Measurements from ENCODE around the gene KDM4C. TPM values are rescaled to one million over a fixed set of nuclear protein-coding genes. Genes with fewer than 3 reads are reported as not detected.

Gene KDM4C
- total RNA-seq, 2 experiments from 2014 or later: 51.5 to 60.3 TPM

- no peak overlapping the region for H2AFZ ChIP-seq (ENCODE audit: low read length)
- no peak for DNase-seq (ENCODE audit: low spot score)
- H3K79me2 ChIP-seq (ENCODE audit: insufficient read depth, low read depth, low read length): no peaks in the 10 kb centered on the region
- no peak overlapping the region for H3K4me3 ChIP-seq (ENCODE audit: low read depth, low read length, poor library complexity, severe bottlenecking)
- H3K36me3 ChIP-seq (ENCODE audit: insufficient read depth, low read length): no peaks in the 10 kb centered on the region
- POLR2A ChIA-PET: no interaction called here
- H3K4me2 ChIP-seq (ENCODE audit: low read length): no peak overlapping the region
- no peak for TF ChIP-seq EZH2phosphoT487 (IDR thresholded peaks at IDR 0.05; ENCODE audit: borderline replicate concordance, low read depth, low read length)
- TF ChIP-seq CTCF (conservative IDR thresholded peaks at IDR 0.05; ENCODE audit: low read length): no peak
- H3K9me2 ChIP-seq (ENCODE audit: insufficient read depth, low read length): no peaks in the 10 kb centered on the region
- CTCF ChIA-PET (ENCODE audit: unreplicated experiment): no interaction called here
- no peaks in the 10 kb centered on the region for H4K20me1 ChIP-seq (ENCODE audit: insufficient read depth, low read length)
- intact Hi-C loops (cut with micrococcal nuclease; ENCODE audit: unreplicated experiment): loop anchor here (5.0 kb wide), 1 partner anchor 50 kb away; no protein-coding TSS in a partner anchor
- BruUV-seq (replicated peaks): no TSS peak
- no peaks in the 10 kb centered on the region for H3K9me3 ChIP-seq (ENCODE audit: low read length)
- H3K4me1 ChIP-seq (ENCODE audit: insufficient read depth, low read length, poor library complexity, severe bottlenecking): no peaks in the 10 kb centered on the region
- H3K27ac ChIP-seq (ENCODE audit: low read depth, low read length, poor library complexity, severe bottlenecking): no peak overlapping the region
Observed at GRCh38 chr9:7097040-7097715, 339.4 kb downstream of the KDM4C start.

- Histone ChIP-seq H3K36me3 (ENCODE audit: insufficient read depth, low read length) (no peaks in the 10 kb centered on the region), H3K9me2 (ENCODE audit: insufficient read depth, low read length) (no peaks in the 10 kb centered on the region), H2AFZ (ENCODE audit: low read length) (no peak overlapping the region), H3K79me2 (ENCODE audit: insufficient read depth, low read depth, low read length) (no peaks in the 10 kb centered on the region), H3K9me3 (ENCODE audit: low read length) (no peaks in the 10 kb centered on the region), H3K4me2 (ENCODE audit: low read length) (no peak overlapping the region), H3K4me1 (ENCODE audit: insufficient read depth, low read length, poor library complexity, severe bottlenecking) (no peaks in the 10 kb centered on the region), H3K27ac (ENCODE audit: low read depth, low read length, poor library complexity, severe bottlenecking) (no peak overlapping the region), H3K4me3 (ENCODE audit: low read depth, low read length, poor library complexity, severe bottlenecking) (no peak overlapping the region), H4K20me1 (ENCODE audit: insufficient read depth, low read length) (no peaks in the 10 kb centered on the region)
- CTCF ChIA-PET (ENCODE audit: unreplicated experiment): no interaction called here
- POLR2A ChIA-PET: no interaction called here
- BruUV-seq (replicated peaks): no TSS peak
- intact Hi-C loops (cut with micrococcal nuclease; ENCODE audit: unreplicated experiment): loop anchor here (5.0 kb wide), 1 partner anchor 51 kb away; no protein-coding TSS in a partner anchor
- TF ChIP-seq CTCF (conservative IDR thresholded peaks at IDR 0.05; ENCODE audit: low read length) (no peak), EZH2phosphoT487 (IDR thresholded peaks at IDR 0.05; ENCODE audit: borderline replicate concordance, low read depth, low read length) (no peak)
- no peak for DNase-seq (ENCODE audit: low spot score)
Observed at GRCh38 chr9:7097785-7098752, 340.3 kb downstream of the KDM4C start.
